ENCODE data around the gene ZDHHC14.

ZDHHC14 gene

GRCh38 chr6:157647261-157647915 is 266.4 kb downstream of the ZDHHC14 start:
- peaks cover 6% of the 10 kb centered on the region for H3K4me1 Mint-ChIP-seq
- H3K4me3 Mint-ChIP-seq, result no peak overlapping the region
- no peak overlapping the region for H3K27ac Mint-ChIP-seq
- H3K36me3 Mint-ChIP-seq, result peaks cover 45% of the 10 kb centered on the region
- no peak for ATAC-seq
- no peaks in the 10 kb centered on the region for H3K9me3 Mint-ChIP-seq
- H3K27me3 Mint-ChIP-seq, result no peaks in the 10 kb centered on the region

- Mint-ChIP-seq H3K4me1 (peaks cover 6% of the 10 kb centered on the region), H3K4me3 (no peak overlapping the region), H3K27ac (no peak overlapping the region), H3K36me3 (peaks cover 54% of the 10 kb centered on the region), H3K27me3 (no peaks in the 10 kb centered on the region), H3K9me3 (no peaks in the 10 kb centered on the region)
- ATAC-seq, result no peak
Measured at GRCh38 chr6:157648561-157648960, 267.6 kb downstream of the ZDHHC14 start.

GRCh38 chr6:157649311-157650260 is 268.6 kb downstream of the ZDHHC14 start:
- peaks cover 6% of the 10 kb centered on the region for H3K4me1 Mint-ChIP-seq
- no peaks in the 10 kb centered on the region for H3K27me3 Mint-ChIP-seq
- H3K9me3 Mint-ChIP-seq, result no peaks in the 10 kb centered on the region
- ATAC-seq, result no peak
- no peak overlapping the region for H3K4me3 Mint-ChIP-seq
- peaks cover 59% of the 10 kb centered on the region for H3K36me3 Mint-ChIP-seq
- no peak overlapping the region for H3K27ac Mint-ChIP-seq

- no peak for ATAC-seq
- Mint-ChIP-seq H3K9me3 (no peaks in the 10 kb centered on the region), H3K36me3 (peaks cover 59% of the 10 kb centered on the region), H3K4me1 (peaks cover 6% of the 10 kb centered on the region), H3K27ac (no peak overlapping the region), H3K4me3 (no peak overlapping the region), H3K27me3 (no peaks in the 10 kb centered on the region)
Measured at GRCh38 chr6:157650261-157650640, 269.3 kb downstream of the ZDHHC14 start.

- Mint-ChIP-seq H3K36me3 (peaks cover 57% of the 10 kb centered on the region), H3K27ac (no peak overlapping the region), H3K4me3 (no peak overlapping the region), H3K4me1 (peaks cover under 1% of the 10 kb centered on the region), H3K9me3 (no peaks in the 10 kb centered on the region), H3K27me3 (no peaks in the 10 kb centered on the region)
- ATAC-seq, result no peak
Measured at GRCh38 chr6:157650801-157651200, 269.8 kb downstream of the ZDHHC14 start.

- Mint-ChIP-seq H3K9me3 (no peaks in the 10 kb centered on the region), H3K36me3 (peaks cover 60% of the 10 kb centered on the region), H3K27me3 (no peaks in the 10 kb centered on the region), H3K4me3 (no peak overlapping the region), H3K27ac (peak overlapping the region; percentile 15), H3K4me1 (no peaks in the 10 kb centered on the region)
- no peak for ATAC-seq
Measured at GRCh38 chr6:157651731-157652490, 270.9 kb downstream of the ZDHHC14 start.

- peaks cover 58% of the 10 kb centered on the region for H3K36me3 Mint-ChIP-seq
Measured at GRCh38 chr6:157652601-157653363, 271.8 kb downstream of the ZDHHC14 start.

GRCh38 chr6:157653521-157653920 is 272.5 kb downstream of the ZDHHC14 start:
- no peaks in the 10 kb centered on the region for H3K4me1 Mint-ChIP-seq
- no peaks in the 10 kb centered on the region for H3K9me3 Mint-ChIP-seq
- H3K27me3 Mint-ChIP-seq, result no peaks in the 10 kb centered on the region
- ATAC-seq, result no peak
- H3K36me3 Mint-ChIP-seq, result peaks cover 58% of the 10 kb centered on the region
- no peak overlapping the region for H3K27ac Mint-ChIP-seq
- H3K4me3 Mint-ChIP-seq, result no peak overlapping the region

More at GRCh38 chr6:157652601-157653363, 271.8 kb downstream of the ZDHHC14 start:
- Mint-ChIP-seq H3K4me1 (no peaks in the 10 kb centered on the region), H3K27me3 (no peaks in the 10 kb centered on the region), H3K27ac (peak overlapping the region; percentile 15), H3K4me3 (no peak overlapping the region), H3K9me3 (no peaks in the 10 kb centered on the region)
- no peak for ATAC-seq

GRCh38 chr6:157655139-157655538 is 274.1 kb downstream of the ZDHHC14 start:
- Mint-ChIP-seq H3K9me3 (no peaks in the 10 kb centered on the region), H3K27me3 (no peaks in the 10 kb centered on the region), H3K36me3 (peaks cover 74% of the 10 kb centered on the region), H3K27ac (no peak overlapping the region), H3K4me1 (no peaks in the 10 kb centered on the region), H3K4me3 (no peak overlapping the region)
- no peak for ATAC-seq

GRCh38 chr6:157656437-157656997 is 275.5 kb downstream of the ZDHHC14 start:
- no peaks in the 10 kb centered on the region for H3K9me3 Mint-ChIP-seq
- H3K27me3 Mint-ChIP-seq, result no peaks in the 10 kb centered on the region
- no peak overlapping the region for H3K27ac Mint-ChIP-seq
- H3K36me3 Mint-ChIP-seq, result peaks cover 81% of the 10 kb centered on the region
- no peak for ATAC-seq
- no peaks in the 10 kb centered on the region for H3K4me1 Mint-ChIP-seq
- no peak overlapping the region for H3K4me3 Mint-ChIP-seq

GRCh38 chr6:157657754-157658153 is 276.8 kb downstream of the ZDHHC14 start:
- no peak overlapping the region for H3K27ac Mint-ChIP-seq
- H3K9me3 Mint-ChIP-seq, result no peaks in the 10 kb centered on the region
- no peaks in the 10 kb centered on the region for H3K27me3 Mint-ChIP-seq
- peaks cover 76% of the 10 kb centered on the region for H3K36me3 Mint-ChIP-seq
- H3K4me1 Mint-ChIP-seq, result no peaks in the 10 kb centered on the region
- ATAC-seq, result no peak
- no peak overlapping the region for H3K4me3 Mint-ChIP-seq

- peaks cover 71% of the 10 kb centered on the region for H3K36me3 Mint-ChIP-seq
- H3K27me3 Mint-ChIP-seq, result no peaks in the 10 kb centered on the region
- no peak for ATAC-seq
- no peak overlapping the region for H3K4me3 Mint-ChIP-seq
- H3K9me3 Mint-ChIP-seq, result no peaks in the 10 kb centered on the region
- H3K27ac Mint-ChIP-seq, result no peak overlapping the region
- no peaks in the 10 kb centered on the region for H3K4me1 Mint-ChIP-seq
Measured at GRCh38 chr6:157658301-157658700, 277.3 kb downstream of the ZDHHC14 start.

- ATAC-seq, result no peak
- Mint-ChIP-seq H3K27ac (no peak overlapping the region), H3K9me3 (peaks cover 5% of the 10 kb centered on the region), H3K4me1 (no peaks in the 10 kb centered on the region), H3K4me3 (no peak overlapping the region), H3K36me3 (peaks cover 73% of the 10 kb centered on the region), H3K27me3 (no peaks in the 10 kb centered on the region)
Measured at GRCh38 chr6:157659536-157660271, 278.7 kb downstream of the ZDHHC14 start.

- H3K4me3 Mint-ChIP-seq, result no peak overlapping the region
- ATAC-seq, result no peak
- H3K4me1 Mint-ChIP-seq, result no peaks in the 10 kb centered on the region
- H3K9me3 Mint-ChIP-seq, result peaks cover 5% of the 10 kb centered on the region
- peak overlapping the region; percentile 39 for H3K27ac Mint-ChIP-seq
- peaks cover 70% of the 10 kb centered on the region for H3K36me3 Mint-ChIP-seq
- no peaks in the 10 kb centered on the region for H3K27me3 Mint-ChIP-seq
Measured at GRCh38 chr6:157660414-157660813, 279.4 kb downstream of the ZDHHC14 start.

All from stimulated activated memory B cell treated with anti-CD40 and anti-IgM and Interleukin-4, amounts not matched to agents 10 μg/mL and 1 μg/mL and 100 μg/mL, for 72 hours (primary cell).